ENCODE data around the gene CPED1.
"Not testable (repeated sequence)": the region's sequence is repeated elsewhere in the genome, so short reads cannot be mapped to it uniquely, and the experiment has no call there.

CPED1 gene

GRCh38 chr7:121307021-121307574, 318.6 kb downstream of the CPED1 start:
- peaks cover 16% of the 10 kb centered on the region for H3K4me1 Mint-ChIP-seq
- peaks cover 31% of the 10 kb centered on the region for H3K27me3 Mint-ChIP-seq
- H3K36me3 Mint-ChIP-seq (ENCODE audit: low read depth) = no peaks in the 10 kb centered on the region
- H3K9me3 Mint-ChIP-seq = peaks cover 11% of the 10 kb centered on the region
- ATAC-seq = no peak
- no peak for DNase-seq
- H3K4me3 Mint-ChIP-seq = no peak overlapping the region
- H3K27ac Mint-ChIP-seq = no peak overlapping the region

- H3K9me3 Mint-ChIP-seq = peaks cover 11% of the 10 kb centered on the region
- H3K4me1 Mint-ChIP-seq = peaks cover 4% of the 10 kb centered on the region
- no peaks in the 10 kb centered on the region for H3K36me3 Mint-ChIP-seq (ENCODE audit: low read depth)
- no peak overlapping the region for H3K4me3 Mint-ChIP-seq
- ATAC-seq (no peak), DNase-seq (no peak)
- peaks cover 29% of the 10 kb centered on the region for H3K27me3 Mint-ChIP-seq
- no peak overlapping the region for H3K27ac Mint-ChIP-seq
These were observed 324.8 kb downstream of the CPED1 start for GRCh38 chr7:121313220-121313792.

- peaks cover 4% of the 10 kb centered on the region for H3K4me1 Mint-ChIP-seq
- no peaks in the 10 kb centered on the region for H3K36me3 Mint-ChIP-seq (ENCODE audit: low read depth)
- no peak for DNase-seq
- no peak for ATAC-seq
- peaks cover 11% of the 10 kb centered on the region for H3K9me3 Mint-ChIP-seq
- peaks cover 22% of the 10 kb centered on the region for H3K27me3 Mint-ChIP-seq
- no peak overlapping the region for H3K27ac Mint-ChIP-seq
- no peak overlapping the region for H3K4me3 Mint-ChIP-seq
These were observed 325.5 kb downstream of the CPED1 start for GRCh38 chr7:121313793-121314676.

GRCh38 chr7:121315170-121315569, 326.7 kb downstream of the CPED1 start:
- ATAC-seq, H3K27ac Mint-ChIP-seq: not testable (repeated sequence)

GRCh38 chr7:121322460-121322859, 333.9 kb downstream of the CPED1 start:
- no peak for ATAC-seq
- no peaks in the 10 kb centered on the region for H3K4me1 Mint-ChIP-seq
- no peak for DNase-seq
- H3K9me3 Mint-ChIP-seq = no peaks in the 10 kb centered on the region
- peaks cover 15% of the 10 kb centered on the region for H3K27me3 Mint-ChIP-seq
- no peaks in the 10 kb centered on the region for H3K36me3 Mint-ChIP-seq (ENCODE audit: low read depth)
- H3K4me3 Mint-ChIP-seq = no peak overlapping the region
- H3K27ac Mint-ChIP-seq = no peak overlapping the region

More at GRCh38 chr7:121315170-121315569, 326.7 kb downstream of the CPED1 start:
- H3K4me1 Mint-ChIP-seq; H3K4me3 Mint-ChIP-seq; DNase-seq; H3K36me3 Mint-ChIP-seq (ENCODE audit: low read depth): not testable (repeated sequence)
- H3K9me3 Mint-ChIP-seq = peaks cover 11% of the 10 kb centered on the region
- H3K27me3 Mint-ChIP-seq = peaks cover 13% of the 10 kb centered on the region

GRCh38 chr7:121323515-121324302, 335.2 kb downstream of the CPED1 start:
- H3K27me3 Mint-ChIP-seq = peaks cover 28% of the 10 kb centered on the region
- no peak overlapping the region for H3K4me3 Mint-ChIP-seq
- H3K27ac Mint-ChIP-seq = no peak overlapping the region
- ATAC-seq (no peak), DNase-seq (no peak)
- H3K4me1 Mint-ChIP-seq = peaks cover 6% of the 10 kb centered on the region
- no peaks in the 10 kb centered on the region for H3K36me3 Mint-ChIP-seq (ENCODE audit: low read depth)
- no peaks in the 10 kb centered on the region for H3K9me3 Mint-ChIP-seq

GRCh38 chr7:121327671-121328070, 339.2 kb downstream of the CPED1 start:
- H3K4me3 Mint-ChIP-seq = no peak overlapping the region
- H3K4me1 Mint-ChIP-seq = peaks cover 20% of the 10 kb centered on the region
- no peak for ATAC-seq
- no peak overlapping the region for H3K27ac Mint-ChIP-seq
- H3K27me3 Mint-ChIP-seq = peaks cover 56% of the 10 kb centered on the region
- no peak for DNase-seq
- H3K36me3 Mint-ChIP-seq (ENCODE audit: low read depth) = no peaks in the 10 kb centered on the region
- H3K9me3 Mint-ChIP-seq = no peaks in the 10 kb centered on the region

GRCh38 chr7:121328508-121329190, 340.1 kb downstream of the CPED1 start, which contains the start of gene WNT16:
TSS of gene WNT16 (plus strand) at chr7:121329000. CDS start at chr7:121329293, 293 bp downstream.
- ATAC-seq = peak; percentile 78
- peaks cover 55% of the 10 kb centered on the region for H3K27me3 Mint-ChIP-seq
- peak within 1 kb of the TSS; percentile 65 for H3K27ac Mint-ChIP-seq
- DNase-seq = peak; percentile 22
- no peaks in the 10 kb centered on the region for H3K36me3 Mint-ChIP-seq (ENCODE audit: low read depth)
- peaks cover 20% of the 10 kb centered on the region for H3K4me1 Mint-ChIP-seq
- no peaks in the 10 kb centered on the region for H3K9me3 Mint-ChIP-seq
- peak within 1 kb of the TSS; percentile 65 for H3K4me3 Mint-ChIP-seq

GRCh38 chr7:121329191-121330052, 340.9 kb downstream of the CPED1 start:
- peak; percentile 33 for DNase-seq
- H3K27me3 Mint-ChIP-seq = peaks cover 59% of the 10 kb centered on the region
- ATAC-seq = peak; percentile 50

GRCh38 chr7:121330053-121330833, 341.7 kb downstream of the CPED1 start:
- Mint-ChIP-seq H3K4me1 (peaks cover 20% of the 10 kb centered on the region), H3K9me3 (no peaks in the 10 kb centered on the region), H3K36me3 (ENCODE audit: low read depth) (no peaks in the 10 kb centered on the region), H3K27me3 (peaks cover 64% of the 10 kb centered on the region), H3K4me3 (peak overlapping the region; percentile 65), H3K27ac (no peak overlapping the region)
- DNase-seq (peak; percentile 10), ATAC-seq (no peak)

More at GRCh38 chr7:121329191-121330052, 340.9 kb downstream of the CPED1 start:
- Mint-ChIP-seq H3K4me3 (peak overlapping the region; percentile 65), H3K27ac (no peak overlapping the region), H3K4me1 (peaks cover 20% of the 10 kb centered on the region), H3K36me3 (ENCODE audit: low read depth) (no peaks in the 10 kb centered on the region), H3K9me3 (no peaks in the 10 kb centered on the region)

GRCh38 chr7:121331048-121331447, 342.5 kb downstream of the CPED1 start:
- H3K4me1 Mint-ChIP-seq = peaks cover 20% of the 10 kb centered on the region
- DNase-seq = no peak
- H3K9me3 Mint-ChIP-seq = no peaks in the 10 kb centered on the region
- peaks cover 60% of the 10 kb centered on the region for H3K27me3 Mint-ChIP-seq
- H3K4me3 Mint-ChIP-seq = no peak overlapping the region
- no peaks in the 10 kb centered on the region for H3K36me3 Mint-ChIP-seq (ENCODE audit: low read depth)
- ATAC-seq = no peak
- no peak overlapping the region for H3K27ac Mint-ChIP-seq

GRCh38 chr7:121331574-121331973, 343.1 kb downstream of the CPED1 start:
- Mint-ChIP-seq H3K27me3 (peaks cover 58% of the 10 kb centered on the region), H3K36me3 (ENCODE audit: low read depth) (no peaks in the 10 kb centered on the region), H3K4me3 (no peak overlapping the region), H3K9me3 (no peaks in the 10 kb centered on the region), H3K27ac (no peak overlapping the region), H3K4me1 (peaks cover 20% of the 10 kb centered on the region)
- ATAC-seq (no peak), DNase-seq (no peak)
